ENCODE measurements around the gene IQCH. TPM values are rescaled to one million over a fixed set of nuclear protein-coding genes. Genes with fewer than 3 reads are reported as not detected.

The IQCH gene
- total RNA-seq, 4 donors from 2014 or later = 9.6 to 13.7 (median 11.8) TPM

GRCh38 chr15:67329984-67330733, 75.6 kb downstream of the IQCH start:
- no peak overlapping the region for H3K4me3 ChIP-seq (replicated peaks in 1 of 3)
- intact Hi-C loops (cut with DNase I) = no loop called here
- no peak for TF ChIP-seq POLR2A (IDR thresholded peaks at IDR 0.05)
- no peak for TF ChIP-seq CTCF (IDR thresholded peaks at IDR 0.05)
- no peak overlapping the region for H3K27ac ChIP-seq
- H3K4me1 ChIP-seq = no peaks in the 10 kb centered on the region
- no peaks in the 10 kb centered on the region for H3K27me3 ChIP-seq
- H3K36me3 ChIP-seq = no peaks in the 10 kb centered on the region
- H3K9me3 ChIP-seq = no peaks in the 10 kb centered on the region
- no peak for DNase-seq
- WGBS, 2 donors = 94% methylated on average over 4 of the region's 4 CpGs

GRCh38 chr15:67331676-67332075, 77.1 kb downstream of the IQCH start:
- no peak for DNase-seq
- Histone ChIP-seq H3K27ac (no peak overlapping the region), H3K27me3 (no peaks in the 10 kb centered on the region), H3K4me3 (replicated peaks in 1 of 3) (no peak overlapping the region), H3K4me1 (no peaks in the 10 kb centered on the region), H3K9me3 (no peaks in the 10 kb centered on the region), H3K36me3 (no peaks in the 10 kb centered on the region)
- intact Hi-C loops (cut with DNase I) = no loop called here
- WGBS, 2 donors = 56 to 69% methylated on average over 1 of the region's 1 CpG
- TF ChIP-seq POLR2A (IDR thresholded peaks at IDR 0.05) = no peak

GRCh38 chr15:67335026-67335425, 80.4 kb downstream of the IQCH start:
- Histone ChIP-seq H3K4me3 (replicated peaks in 1 of 3) (no peak overlapping the region), H3K9me3 (no peaks in the 10 kb centered on the region), H3K27ac (no peak overlapping the region), H3K36me3 (no peaks in the 10 kb centered on the region), H3K4me1 (no peaks in the 10 kb centered on the region), H3K27me3 (no peaks in the 10 kb centered on the region)
- no peak for DNase-seq
- intact Hi-C loops (cut with DNase I) = no loop called here
- WGBS, 2 donors = 81 to 85% methylated on average over 4 of the region's 4 CpGs
- no peak for TF ChIP-seq CTCF (IDR thresholded peaks at IDR 0.05)
- no peak for TF ChIP-seq POLR2A (IDR thresholded peaks at IDR 0.05)

- no peak for DNase-seq
- 93 to 99% methylated on average over 2 of the region's 2 CpGs for WGBS, 2 donors
These were observed 81.1 kb downstream of the IQCH start for GRCh38 chr15:67335534-67336222.

GRCh38 chr15:67340630-67341029, 86.0 kb downstream of the IQCH start:
- TF ChIP-seq POLR2A (IDR thresholded peaks at IDR 0.05) = no peak
- TF ChIP-seq CTCF (IDR thresholded peaks at IDR 0.05) = no peak
- Histone ChIP-seq H3K9me3 (no peaks in the 10 kb centered on the region), H3K4me1 (peaks cover 15 to 21% of the 10 kb centered on the region in 2 donors), H3K27me3 (no peaks in the 10 kb centered on the region), H3K36me3 (no peaks in the 10 kb centered on the region), H3K4me3 (replicated peaks in 1 of 3) (no peak overlapping the region), H3K27ac (no peak overlapping the region)
- DNase-seq = no peak
- intact Hi-C loops (cut with DNase I) = no loop called here
- WGBS, 2 donors = 92 to 94% methylated on average over 4 of the region's 4 CpGs

More at GRCh38 chr15:67335534-67336222, 81.1 kb downstream of the IQCH start:
- Histone ChIP-seq H3K9me3 (no peaks in the 10 kb centered on the region), H3K36me3 (no peaks in the 10 kb centered on the region), H3K4me3 (replicated peaks in 1 of 3) (no peak overlapping the region), H3K4me1 (no peaks in the 10 kb centered on the region), H3K27ac (no peak overlapping the region), H3K27me3 (no peaks in the 10 kb centered on the region)
- intact Hi-C loops (cut with DNase I) = no loop called here
- TF ChIP-seq CTCF (IDR thresholded peaks at IDR 0.05) = no peak
- no peak for TF ChIP-seq POLR2A (IDR thresholded peaks at IDR 0.05)

Data from thyroid gland (tissue), 4 donors.